AG08396 (cell line): ENCODE results near the gene ECHDC3.
"Not testable (repeated sequence)": the region's sequence is repeated elsewhere in the genome, so short reads cannot be mapped to it uniquely, and the experiment has no call there.

ENCODE experiments used
- DNase-seq: peaks from one replicate; pipeline ENCODE4 v3.0.0; 2012; ENCODE audit warnings: low spot score, mixed read lengths

ECHDC3 gene

DNA sequence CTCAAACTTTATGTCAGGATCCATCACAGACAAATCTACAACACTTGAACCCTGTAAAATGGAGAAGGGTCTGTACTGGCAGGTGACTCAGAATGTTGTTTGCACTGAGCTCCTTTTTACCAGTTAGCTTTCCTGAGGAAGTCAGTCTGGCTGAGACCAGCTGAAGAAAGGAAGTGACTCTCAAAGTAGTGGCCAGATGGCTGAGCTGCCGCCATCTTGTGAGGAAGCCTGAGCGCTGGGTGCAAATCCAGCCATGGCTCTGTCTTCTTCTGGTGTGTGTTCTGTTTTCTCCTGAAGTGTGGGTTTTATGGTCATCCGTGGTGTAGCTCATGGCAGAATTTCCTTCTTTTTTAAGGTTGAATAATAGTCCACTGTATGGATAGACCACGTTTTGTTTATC, 25.5 kb upstream of the ECHDC3 start:
- no peak for DNase-seq

DNA sequence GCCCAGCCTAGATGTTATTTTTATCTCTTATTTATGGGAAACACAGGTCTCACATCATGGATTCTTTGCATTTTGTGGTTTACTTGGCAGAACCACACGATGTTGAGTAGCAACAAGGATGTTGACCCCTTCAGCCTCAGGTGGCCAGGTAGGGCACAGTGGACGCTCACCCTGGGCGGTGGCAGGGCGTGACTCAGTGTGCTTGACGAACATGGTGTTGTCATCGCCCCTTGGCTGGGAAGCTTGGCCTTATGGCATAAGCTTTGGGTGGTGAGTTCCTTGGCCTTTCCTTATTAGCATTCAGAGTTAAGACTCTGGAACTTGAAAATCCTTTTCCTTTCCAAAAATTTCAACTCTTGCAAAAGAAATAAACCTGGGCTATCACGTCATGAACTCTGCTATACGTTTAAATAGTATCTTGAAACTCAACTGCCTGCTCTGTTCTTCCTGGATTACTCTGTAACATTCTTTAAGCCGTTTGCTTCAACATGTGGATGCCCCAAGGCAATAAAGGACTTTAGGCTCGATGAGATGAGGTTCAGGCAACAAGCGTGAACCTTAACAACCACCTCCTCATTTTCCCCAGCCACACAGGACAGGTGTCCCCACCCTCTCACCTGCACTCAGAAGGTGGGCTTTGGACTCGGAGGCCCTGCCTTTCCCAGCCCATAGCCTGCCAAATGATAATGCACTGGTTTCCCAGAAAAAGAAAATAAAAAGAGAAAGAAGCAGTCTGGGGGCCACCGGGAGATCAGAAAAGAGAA, 22.5 kb upstream of the ECHDC3 start:
- DNase-seq: no peak

DNA sequence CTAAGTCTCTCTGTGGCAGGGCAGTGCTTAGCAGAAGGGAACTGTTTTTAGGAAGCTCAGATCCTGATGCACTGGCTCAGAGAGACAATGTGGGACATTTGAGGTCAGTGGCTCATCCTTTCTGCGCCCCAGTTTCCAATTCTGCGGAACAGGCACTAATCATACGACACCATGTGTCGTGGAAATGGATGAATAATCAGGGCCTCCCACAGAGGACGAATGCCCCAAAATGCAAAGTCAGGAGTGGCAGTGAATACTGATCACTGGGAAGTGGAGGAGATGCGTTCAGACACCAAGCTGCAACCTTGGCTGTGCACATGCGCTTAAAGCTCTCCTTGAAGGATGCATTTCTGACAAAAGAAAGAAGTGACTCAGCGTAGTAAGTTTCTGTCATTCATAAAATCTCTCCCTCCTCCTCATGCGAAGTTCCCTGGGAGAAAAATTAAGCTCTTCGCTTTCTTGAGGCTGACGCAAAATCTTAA, 21.9 kb upstream of the ECHDC3 start:
- DNase-seq: no peak

DNA sequence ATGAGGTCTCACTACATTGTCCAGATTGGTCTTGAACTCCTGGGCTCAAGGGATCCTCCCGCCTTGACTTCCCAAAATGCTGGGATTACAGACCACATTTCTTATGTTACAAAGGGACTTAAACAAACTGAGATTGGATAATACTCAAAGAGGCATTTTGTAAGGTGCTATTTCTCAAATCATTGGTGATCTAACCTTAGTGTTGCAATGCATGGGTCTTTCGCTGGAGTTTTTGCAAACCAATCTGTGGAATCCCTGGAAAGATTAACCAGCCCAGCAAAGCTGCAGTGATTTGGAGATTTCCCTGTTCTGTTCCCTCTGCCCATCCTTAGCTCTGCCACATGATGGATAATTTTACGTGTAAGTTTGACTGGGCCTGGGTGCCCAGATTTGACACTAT, 20.4 kb upstream of the ECHDC3 start:
- no peak for DNase-seq

DNA sequence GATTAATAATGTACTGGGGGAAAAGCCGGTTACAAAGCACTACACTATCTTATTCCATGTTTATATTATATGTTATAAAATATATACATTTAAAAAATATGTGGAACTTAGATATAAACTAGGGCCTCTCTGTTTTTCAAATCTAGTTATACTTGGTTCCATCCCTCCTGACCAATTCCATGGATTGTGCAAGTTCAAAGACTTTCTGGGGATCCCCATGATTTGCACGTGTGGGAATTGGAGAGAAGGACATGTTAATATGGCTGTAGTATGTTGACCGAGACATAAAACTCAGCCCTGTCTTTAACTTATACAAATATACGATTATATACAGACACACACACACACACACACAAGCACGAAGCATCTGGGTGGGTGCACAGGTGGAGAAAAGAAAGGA, 18.8 kb upstream of the ECHDC3 start:
- no peak for DNase-seq

DNA sequence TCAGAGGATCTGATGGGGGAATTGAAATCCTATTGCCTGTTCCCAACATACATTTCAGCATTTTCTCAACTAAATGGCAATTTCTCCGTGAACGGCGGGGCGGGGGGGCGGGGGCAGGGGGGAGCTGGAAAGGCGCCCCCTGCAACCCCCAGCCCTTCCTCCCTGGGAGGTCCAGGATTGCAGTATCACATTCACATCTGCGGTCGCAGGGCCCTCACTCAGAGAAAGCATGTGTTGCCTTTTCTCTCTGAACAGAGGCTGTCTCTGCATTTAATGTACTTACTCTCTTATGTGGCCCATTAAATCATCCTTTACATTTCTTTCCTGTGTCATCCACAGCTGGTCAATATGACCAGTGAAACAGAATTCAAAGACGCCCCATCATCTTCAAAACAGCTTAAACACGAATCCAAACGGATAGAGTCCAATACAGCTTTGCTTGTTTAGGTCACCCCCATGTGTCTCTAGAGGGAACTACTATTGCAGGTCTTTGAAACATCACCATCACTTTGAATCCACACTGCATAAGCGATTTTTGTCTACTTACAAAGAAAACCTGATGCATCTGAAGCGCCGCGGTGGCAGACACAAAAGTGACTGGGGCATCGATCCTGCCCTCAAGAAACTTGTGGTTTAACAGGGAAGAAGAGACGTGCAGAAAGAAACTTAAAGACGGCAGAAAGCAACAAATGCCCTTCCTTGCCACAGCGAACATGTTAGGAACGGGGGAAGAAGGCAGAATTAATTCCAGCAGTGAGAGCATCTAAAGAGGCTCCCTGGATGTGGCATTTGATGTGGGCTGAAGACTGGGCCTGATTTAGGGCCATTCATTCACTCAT, 17.0 kb upstream of the ECHDC3 start:
- DNase-seq: peak; percentile 73

DNA sequence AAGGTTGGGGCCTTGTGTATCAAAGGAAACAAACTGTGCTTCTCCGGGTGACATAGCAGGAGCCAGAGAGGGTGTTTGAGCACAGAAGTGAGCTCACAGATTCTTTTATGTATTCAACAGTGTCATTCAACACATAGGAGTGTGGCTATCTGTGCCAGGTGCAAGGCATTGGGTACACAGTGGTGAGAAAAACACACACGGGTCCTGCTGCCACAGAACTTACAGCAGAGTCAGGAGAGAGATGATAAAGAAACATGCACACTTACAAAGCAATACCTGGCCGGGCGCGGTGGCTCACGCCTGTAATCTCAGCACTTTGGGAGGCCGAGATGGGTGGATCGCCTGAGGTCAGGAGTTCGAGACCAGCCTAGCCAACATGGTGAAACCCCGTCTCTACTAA, 16.3 kb upstream of the ECHDC3 start:
- no peak for DNase-seq

- no peak for DNase-seq
Observed at GRCh38 chr10:11727563-11727962, 14.6 kb upstream of the ECHDC3 start.

GRCh38 chr10:11728353-11728752, 13.8 kb upstream of the ECHDC3 start:
- no peak for DNase-seq

DNA sequence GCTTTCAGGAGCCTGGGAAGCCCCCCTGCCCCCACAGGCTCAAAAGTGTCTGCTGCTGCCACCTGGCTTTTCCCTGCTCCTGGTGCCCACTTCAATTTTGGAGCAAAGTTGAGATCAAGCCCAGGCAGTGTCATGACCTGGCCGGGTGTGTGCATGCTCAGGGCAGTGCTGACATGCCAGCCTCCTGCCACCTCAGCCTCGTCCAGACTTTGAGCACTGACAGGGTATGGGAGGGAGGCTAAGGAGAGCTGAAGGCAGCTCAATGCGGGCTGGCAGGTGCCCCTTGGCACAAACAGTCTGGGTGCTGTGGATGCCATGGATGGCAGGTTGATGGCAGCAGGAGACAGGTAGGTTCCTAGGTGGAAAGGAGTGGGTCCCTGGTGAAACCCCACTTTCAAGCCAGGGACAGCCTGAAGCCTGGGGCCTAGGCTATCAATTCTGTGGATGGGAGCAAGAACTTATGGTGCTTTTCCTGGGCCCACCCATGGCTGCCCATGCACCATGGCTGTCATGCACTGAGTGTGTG, 12.3 kb upstream of the ECHDC3 start:
- DNase-seq: no peak

- DNase-seq: no peak
Observed at GRCh38 chr10:11730779-11731178, 11.4 kb upstream of the ECHDC3 start.

DNA sequence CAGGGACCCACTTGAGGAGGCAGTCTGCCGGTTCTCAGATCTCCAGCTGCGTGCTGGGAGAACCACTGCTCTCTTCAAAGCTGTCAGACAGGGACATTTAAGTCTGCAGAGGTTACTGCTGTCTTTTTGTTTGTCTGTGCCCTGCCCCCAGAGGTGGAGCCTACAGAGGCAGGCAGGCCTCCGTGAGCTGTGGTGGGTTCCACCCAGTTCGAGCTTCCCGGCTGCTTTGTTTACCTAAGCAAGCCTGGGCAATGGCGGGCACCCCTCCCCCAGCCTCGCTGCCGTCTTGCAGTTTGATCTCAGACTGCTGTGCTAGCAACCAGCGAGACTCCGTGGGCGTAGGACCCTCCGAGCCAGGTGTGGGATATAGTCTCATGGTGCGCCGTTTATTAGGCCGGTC, 5.4 kb upstream of the ECHDC3 start:
- not testable (repeated sequence) for DNase-seq

GRCh38 chr10:11737258-11738032, 4.7 kb upstream of the ECHDC3 start:
- DNase-seq: not testable (repeated sequence)

DNA sequence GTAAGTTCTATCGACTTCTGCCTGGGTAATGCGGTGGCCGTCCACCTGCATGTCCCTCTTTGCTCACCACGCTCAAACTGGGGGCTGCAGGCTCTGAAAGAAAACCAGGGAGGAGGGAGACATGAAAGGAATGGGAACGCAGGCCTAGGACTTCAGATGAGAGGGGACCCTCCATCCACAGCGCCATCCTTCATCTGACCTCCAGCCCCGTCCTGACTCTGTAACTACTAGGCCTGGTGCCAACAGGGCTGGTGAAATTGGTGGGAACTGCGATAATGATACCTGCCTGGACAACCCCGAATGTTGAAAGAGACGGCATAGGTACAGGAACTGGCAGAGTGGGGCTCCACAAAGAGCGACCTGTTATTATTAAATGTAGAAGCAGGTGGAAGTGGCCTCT, 1.3 kb upstream of the ECHDC3 start:
- DNase-seq: no peak

DNA sequence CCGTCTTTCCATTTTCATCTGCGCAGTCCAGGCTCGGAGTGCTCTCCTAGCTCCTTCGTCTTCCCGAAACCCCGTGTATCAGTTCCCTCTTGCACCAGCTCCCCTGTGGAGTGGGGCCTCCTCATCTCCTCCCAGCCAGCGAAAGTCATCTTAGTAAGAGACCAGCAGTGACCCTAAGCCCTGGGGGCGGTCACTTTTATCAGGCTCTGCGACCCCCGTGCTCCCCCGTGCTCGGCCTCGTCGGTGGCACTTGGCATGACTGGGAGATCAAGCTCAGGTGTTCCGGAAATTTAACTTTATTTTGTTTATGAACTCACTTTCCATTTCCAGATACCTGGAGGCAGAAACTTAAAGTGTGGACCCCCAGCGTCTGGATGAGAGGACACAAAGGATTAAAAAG, 574 bp upstream of the ECHDC3 start:
- DNase-seq: no peak

DNA sequence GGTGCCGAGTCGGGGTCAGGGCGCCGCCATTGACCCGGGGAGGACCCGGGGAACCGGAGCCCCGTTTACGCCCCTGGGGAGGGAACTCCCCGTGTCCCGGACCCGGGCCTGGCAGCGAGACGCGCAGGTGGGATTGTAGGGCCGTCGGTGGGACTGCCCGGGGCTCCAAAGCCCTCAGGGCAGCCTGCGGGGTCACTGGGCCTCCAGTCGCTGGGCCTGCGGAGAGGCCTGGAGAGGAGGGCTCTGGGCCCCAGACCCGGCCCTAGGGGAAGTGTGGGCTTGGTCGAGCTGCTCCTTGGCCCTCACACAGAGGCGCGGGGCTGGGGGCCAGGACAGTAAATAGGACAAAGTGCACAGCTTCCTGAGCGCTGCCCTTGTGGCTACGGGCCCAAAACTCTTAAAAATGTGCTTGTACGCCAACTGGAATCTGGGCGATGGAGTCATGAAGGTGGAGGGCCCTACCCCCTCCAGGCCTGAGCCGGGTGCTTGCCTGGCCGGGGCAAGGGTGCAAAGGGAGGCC, 657 bp downstream of the ECHDC3 start:
- peak; percentile 46 for DNase-seq

DNA sequence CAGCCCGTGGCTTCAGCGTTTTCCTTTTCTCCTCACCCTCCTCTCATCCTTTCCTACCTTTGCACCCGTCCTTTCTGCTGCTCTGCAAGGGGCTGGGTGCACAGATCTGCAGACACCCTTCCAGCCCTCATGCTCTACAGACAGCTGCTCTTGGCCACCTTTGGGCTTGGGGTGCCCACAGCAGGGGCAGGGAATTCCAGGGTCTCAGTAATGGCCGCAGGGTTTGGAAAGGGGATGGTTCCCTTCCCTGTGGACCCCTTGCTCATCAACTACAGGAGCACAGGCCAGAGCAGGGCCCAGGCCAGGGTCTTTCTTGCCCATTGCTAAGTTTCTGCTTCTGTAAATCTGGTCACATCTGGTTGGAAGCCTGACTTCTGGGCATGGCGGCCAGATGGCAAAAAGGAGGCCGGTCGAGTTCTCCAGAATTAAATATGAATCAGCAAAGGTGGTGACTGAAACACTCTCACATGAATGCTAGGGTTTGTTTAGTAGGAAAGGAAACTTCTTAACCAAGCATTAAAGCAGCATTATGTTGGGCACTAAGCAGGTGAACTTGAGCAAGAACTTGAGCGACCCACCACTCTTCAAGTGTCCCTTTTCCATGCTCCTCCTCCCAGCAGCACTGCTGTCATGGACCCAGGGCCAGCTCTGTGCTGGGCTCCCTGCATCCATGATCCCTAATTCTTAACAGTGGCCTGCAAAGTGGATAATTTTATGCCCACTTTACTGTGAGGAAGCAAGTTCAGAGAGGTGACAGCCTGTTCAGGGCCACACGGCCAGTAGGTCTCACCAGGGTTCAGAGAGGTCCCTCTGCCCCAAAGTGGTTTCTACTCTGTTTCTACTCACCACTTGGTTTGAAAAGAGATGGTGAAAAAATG, 1.5 kb downstream of the ECHDC3 start:
- no peak for DNase-seq

DNA sequence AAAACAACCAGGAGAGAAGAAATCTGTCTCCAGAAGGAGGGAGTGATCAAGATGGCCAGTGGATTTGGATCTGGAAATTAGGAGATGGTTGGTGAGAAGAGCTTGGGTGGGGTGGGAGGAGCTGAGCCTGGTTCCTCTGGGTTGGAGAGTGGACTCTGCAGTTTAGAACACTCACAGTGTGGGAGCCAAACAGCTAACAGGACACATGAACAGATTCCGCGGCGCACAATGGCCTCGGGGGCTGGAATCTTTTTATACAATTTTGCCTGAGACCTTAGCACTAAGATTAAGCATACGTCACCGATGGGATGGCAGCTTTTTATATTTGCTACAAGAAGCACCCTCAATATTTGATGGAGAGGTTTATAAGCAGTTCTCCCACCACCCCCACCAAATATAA, 2.9 kb downstream of the ECHDC3 start:
- no peak for DNase-seq

- DNase-seq: no peak
Observed at GRCh38 chr10:11746883-11747539, 4.8 kb downstream of the ECHDC3 start.

GRCh38 chr10:11748866-11749265, 6.7 kb downstream of the ECHDC3 start:
- no peak for DNase-seq

GRCh38 chr10:11750420-11750819, 8.2 kb downstream of the ECHDC3 start:
- no peak for DNase-seq
